Keratinocyte (primary cell): ENCODE measurements around the gene SMPD3. TPM values are rescaled to one million over a fixed set of nuclear protein-coding genes. Genes with fewer than 3 reads are reported as not detected.

Experiments
- DNase-seq: peaks from one replicate; pipeline ENCODE4 v3.0.0-alpha.2; 2011; ENCODE audit warnings: low read depth, missing footprints, low spot score
- FAIRE-seq: peaks from 2 replicates; lab custom pipeline; 2011; peaks lifted over from hg19 to GRCh38; lab: Jason Lieb, UNC
- H2AFZ ChIP-seq: 2 replicates; pipeline ENCODE4 v1.6.0; 2012; ENCODE audit warnings: low read length, control low read depth, inconsistent platforms; ENCODE audit not compliant: control insufficient read depth
- H3K27ac ChIP-seq: 2 replicates; pipeline ENCODE4 v1.5.1; 2011; ENCODE audit warnings: low read length; ENCODE audit not compliant: control insufficient read depth, insufficient read depth
- H3K27me3 ChIP-seq: 3 replicates; pipeline ENCODE4 v1.6.0; 2011; ENCODE audit warnings: low read length; ENCODE audit not compliant: control insufficient read depth, insufficient read depth; ENCODE audit errors: extremely low read depth
- H3K36me3 ChIP-seq, 2 experiments: 2 replicates in 1 of 2; 3 replicates in 1 of 2; pipeline ENCODE4 v1.5.1; 2011; ENCODE audit warnings: low read length in 2 of 2, mild to moderate bottlenecking in 1 of 2; ENCODE audit not compliant: control insufficient read depth in 2 of 2, insufficient read depth in 2 of 2; ENCODE audit errors: extremely low read depth in 1 of 2
- H3K4me1 ChIP-seq: 3 replicates; pipeline ENCODE4 v1.5.1; 2011; ENCODE audit warnings: low read length; ENCODE audit not compliant: control insufficient read depth, insufficient read depth; ENCODE audit errors: extremely low read depth
- H3K4me2 ChIP-seq: 3 replicates; pipeline ENCODE4 v1.6.0; 2011; ENCODE audit warnings: low read depth, low read length; ENCODE audit not compliant: control insufficient read depth, insufficient read depth; ENCODE audit errors: extremely low read depth
- H3K4me3 ChIP-seq, 3 experiments: fragments of 200-600 bp in 1 of 3; sonication (generic) in 1 of 3; 2 replicates in 2 of 3; 3 replicates in 1 of 3; pipeline ENCODE4 v1.5.1; 2011 to 2016; ENCODE audit warnings: low read length in 3 of 3, mild to moderate bottlenecking in 3 of 3, control low read depth in 2 of 3, inconsistent platforms in 1 of 3, low read depth in 1 of 3, mixed read lengths in 1 of 3, mixed run types in 1 of 3, moderate library complexity in 1 of 3; ENCODE audit not compliant: control insufficient read depth in 2 of 3, insufficient read depth in 2 of 3; ENCODE audit errors: extremely low read depth in 1 of 3
- H3K79me2 ChIP-seq: 2 replicates; pipeline ENCODE4 v1.6.0; 2012; ENCODE audit warnings: low read length; ENCODE audit not compliant: control insufficient read depth, insufficient read depth
- H3K9ac ChIP-seq: 3 replicates; pipeline ENCODE4 v1.6.0; 2011; ENCODE audit warnings: low read length; ENCODE audit not compliant: control insufficient read depth, insufficient read depth; ENCODE audit errors: extremely low read depth
- H3K9me1 ChIP-seq: 3 replicates; pipeline ENCODE4 v1.6.0; 2011; ENCODE audit warnings: low read length; ENCODE audit not compliant: control insufficient read depth, insufficient read depth; ENCODE audit errors: extremely low read depth
- H3K9me3 ChIP-seq: 2 replicates; pipeline ENCODE4 v1.5.1; 2012; ENCODE audit warnings: low read depth, low read length; ENCODE audit not compliant: control insufficient read depth
- H4K20me1 ChIP-seq: 3 replicates; pipeline ENCODE4 v1.6.0; 2011; ENCODE audit warnings: low read length; ENCODE audit not compliant: control insufficient read depth, insufficient read depth; ENCODE audit errors: extremely low read depth
- EZH2 ChIP-seq: IDR thresholded peaks from one replicate; pipeline ENCODE4 v1.6.1; 2012; ENCODE audit warnings: inconsistent platforms, mild to moderate bottlenecking, low read length, moderate library complexity
- dilution Hi-C: fragments of 300-500 bp; cut with MboI; formaldehyde crosslinking; loops from one replicate; pipeline ENCODE4 v1.7.0; 2020; ENCODE audit warnings: low sequenced_read_pairs; ENCODE audit not compliant: extremely low pct_ligation_motif_present
- polyA plus RNA-seq, 5 experiments: library from polyadenylated mRNA; depleted of rRNA in 3 of 5; stranded (reverse) in 3 of 5; stranded (forward) in 1 of 5; unstranded in 1 of 5; fragments of >200 nt; gene quantifications; 1 replicate in 1 of 5; 2 replicates in 3 of 5; 3 replicates in 1 of 5; pipeline versions ENCODE4 v1.2.1 to v1.2.3, GENCODE V29; 2011 to 2012; ENCODE audit warnings: missing spikeins in 2 of 5, low read depth in 1 of 5, low replicate concordance in 1 of 5
- TF ChIP-seq, protein P1 (sequence below), 3 experiments: IDR thresholded peaks in 1 of 3; conservative IDR thresholded peaks in 1 of 3; optimal IDR thresholded peaks in 1 of 3; 2 replicates in 2 of 3; 3 replicates in 1 of 3; pipeline versions ENCODE3 to v1.5.1; 2011; ENCODE audit warnings: low read length in 3 of 3, mild to moderate bottlenecking in 3 of 3, moderate library complexity in 2 of 3, control low read depth in 1 of 3, inconsistent platforms in 1 of 3; ENCODE audit not compliant: insufficient read depth in 2 of 3; ENCODE audit errors: extremely low read depth in 1 of 3

The SMPD3 gene
- polyA plus RNA-seq, 1 donor (not counting 4 experiments of a cell fraction or from before 2014, with no cell fraction given), result 0.34 TPM

DNA sequence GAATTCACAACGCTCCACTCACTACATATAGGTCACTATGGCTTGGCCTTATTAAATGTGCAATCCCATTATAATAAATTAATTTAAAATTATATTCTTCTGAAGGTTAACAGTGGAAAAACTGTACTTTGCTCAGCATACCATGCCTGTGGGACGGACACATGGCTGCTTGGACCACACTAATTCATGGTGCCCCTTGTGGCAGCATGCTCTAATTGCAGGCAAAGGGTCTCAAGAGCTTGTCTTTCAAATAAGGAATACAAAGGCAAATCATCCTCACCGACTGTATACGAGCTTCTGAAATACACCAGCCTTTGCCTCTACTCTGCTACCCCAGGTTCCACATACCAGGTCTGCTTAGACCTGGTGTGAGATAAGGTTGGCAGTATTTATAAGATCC is 11.7 kb downstream of the SMPD3 start:
- no peak overlapping the region for H2AFZ ChIP-seq
- no peak for TF ChIP-seq EZH2
- TF ChIP-seq, protein P1, sequence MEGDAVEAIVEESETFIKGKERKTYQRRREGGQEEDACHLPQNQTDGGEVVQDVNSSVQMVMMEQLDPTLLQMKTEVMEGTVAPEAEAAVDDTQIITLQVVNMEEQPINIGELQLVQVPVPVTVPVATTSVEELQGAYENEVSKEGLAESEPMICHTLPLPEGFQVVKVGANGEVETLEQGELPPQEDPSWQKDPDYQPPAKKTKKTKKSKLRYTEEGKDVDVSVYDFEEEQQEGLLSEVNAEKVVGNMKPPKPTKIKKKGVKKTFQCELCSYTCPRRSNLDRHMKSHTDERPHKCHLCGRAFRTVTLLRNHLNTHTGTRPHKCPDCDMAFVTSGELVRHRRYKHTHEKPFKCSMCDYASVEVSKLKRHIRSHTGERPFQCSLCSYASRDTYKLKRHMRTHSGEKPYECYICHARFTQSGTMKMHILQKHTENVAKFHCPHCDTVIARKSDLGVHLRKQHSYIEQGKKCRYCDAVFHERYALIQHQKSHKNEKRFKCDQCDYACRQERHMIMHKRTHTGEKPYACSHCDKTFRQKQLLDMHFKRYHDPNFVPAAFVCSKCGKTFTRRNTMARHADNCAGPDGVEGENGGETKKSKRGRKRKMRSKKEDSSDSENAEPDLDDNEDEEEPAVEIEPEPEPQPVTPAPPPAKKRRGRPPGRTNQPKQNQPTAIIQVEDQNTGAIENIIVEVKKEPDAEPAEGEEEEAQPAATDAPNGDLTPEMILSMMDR (optimal IDR thresholded peaks at IDR 0.05 in 1 of 3, IDR thresholded peaks at IDR 0.05 in 1 of 3, conservative IDR thresholded peaks at IDR 0.05 in 1 of 3; ENCODE audit: extremely low read depth in 1 of 3, insufficient read depth in 2 of 3, low read length in 3 of 3), result peak; percentile 29 to 40 (median 39)

DNA sequence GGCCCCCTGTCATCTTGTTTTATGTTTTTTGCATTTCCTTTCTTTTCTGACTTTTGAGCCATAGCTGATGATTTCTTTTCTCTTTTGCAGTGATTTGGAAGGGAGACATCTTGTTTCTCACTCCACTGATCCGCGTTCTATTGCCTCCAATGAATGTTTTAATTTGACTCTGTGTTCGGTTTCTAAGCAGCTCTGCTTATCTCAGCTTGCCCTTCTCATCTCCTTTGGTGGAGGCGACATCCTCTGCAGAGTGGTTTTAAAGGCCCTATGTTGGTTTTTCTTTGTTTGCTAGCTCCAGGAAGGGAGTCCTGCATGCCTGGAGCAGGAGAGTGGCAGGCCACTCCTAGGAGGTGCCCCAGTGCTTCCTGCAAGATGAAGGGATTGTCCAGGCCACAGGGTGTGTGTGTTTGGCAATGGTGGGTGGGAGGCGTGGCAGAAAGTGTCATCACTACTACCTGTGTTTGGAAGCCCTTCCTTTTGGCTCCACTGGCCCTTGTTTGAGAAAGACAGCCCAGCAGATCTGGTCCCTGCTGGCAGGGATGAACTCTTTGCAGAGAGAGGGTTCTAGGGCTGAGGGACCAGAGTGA is 13.6 kb downstream of the SMPD3 start:
- Histone ChIP-seq H3K27ac (no peak overlapping the region), H3K9ac (no peak overlapping the region), H3K4me3 (no peak overlapping the region), H3K36me3 (no peaks in the 10 kb centered on the region), H3K4me2 (no peak overlapping the region), H3K9me3 (no peaks in the 10 kb centered on the region), H4K20me1 (no peaks in the 10 kb centered on the region), H3K79me2 (no peaks in the 10 kb centered on the region), H3K27me3 (no peaks in the 10 kb centered on the region), H3K4me1 (no peaks in the 10 kb centered on the region), H2AFZ (no peak overlapping the region), H3K9me1 (no peaks in the 10 kb centered on the region)
- DNase-seq, result no peak
- TF ChIP-seq EZH2, result no peak
- TF ChIP-seq, protein P1 (optimal IDR thresholded peaks at IDR 0.05 in 1 of 3, IDR thresholded peaks at IDR 0.05 in 1 of 3, conservative IDR thresholded peaks at IDR 0.05 in 1 of 3; ENCODE audit: extremely low read depth in 1 of 3, insufficient read depth in 2 of 3, low read length in 3 of 3), result no peak
- dilution Hi-C loops, result no loop called here
- FAIRE-seq, result no peak

More for the DNA sequence above, 11.7 kb downstream of the SMPD3 start:
- H4K20me1 ChIP-seq, result no peaks in the 10 kb centered on the region
- no peaks in the 10 kb centered on the region for H3K9me3 ChIP-seq
- FAIRE-seq (no peak), DNase-seq (no peak)
- dilution Hi-C loops, result no loop called here
- no peaks in the 10 kb centered on the region for H3K27me3 ChIP-seq
- no peaks in the 10 kb centered on the region for H3K4me1 ChIP-seq
- H3K79me2 ChIP-seq, result no peaks in the 10 kb centered on the region
- H3K36me3 ChIP-seq, result no peaks in the 10 kb centered on the region
- H3K27ac ChIP-seq, result no peak overlapping the region
- no peak overlapping the region for H3K4me3 ChIP-seq
- H3K4me2 ChIP-seq, result no peak overlapping the region
- no peak overlapping the region for H3K9ac ChIP-seq
- H3K9me1 ChIP-seq, result no peaks in the 10 kb centered on the region
